Activated gamma-delta T cell treated with anti-CD3 and anti-CD28 coated beads, Interleukin-2, amount 50 U/mL, for 16 hours (primary cell): Measurements from ENCODE around the gene OTULIN.

Source experiments
- DNase-seq: peaks from one replicate; pipeline ENCODE4 v3.0.0-alpha.2; 2020; ENCODE audit warnings: low read depth

The OTULIN gene

GRCh38 chr5:14743601-14744295 lies 79.2 kb downstream of the OTULIN start:
- no peak for DNase-seq

GRCh38 chr5:14744296-14745187 lies 80.0 kb downstream of the OTULIN start:
- no peak for DNase-seq

GRCh38 chr5:14745188-14745563 lies 80.7 kb downstream of the OTULIN start:
- no peak for DNase-seq

- peak; percentile 28 for DNase-seq
Observed at GRCh38 chr5:14745753-14746152, 81.2 kb downstream of the OTULIN start.

GRCh38 chr5:14748180-14748900 lies 83.8 kb downstream of the OTULIN start:
- DNase-seq, result no peak
